Calu3 (cell line): ENCODE measurements around the gene BARX2. TPM values are rescaled to one million over a fixed set of nuclear protein-coding genes. Genes with fewer than 3 reads are reported as not detected.

ENCODE experiments used
- BruUV-seq: library from RNA; stranded (reverse); fragments of 400-500 nt; replicated peaks from 2 replicates; lab custom pipeline; 2021; lab: Mats Ljungman, UMichigan
- CTCF ChIA-PET: fragments of 300-600 bp; sonication (Branson Sonifier 250); formaldehyde crosslinking; loops from one replicate; lab custom pipeline; 2022; ENCODE audit warnings: antibody characterized with exemption; lab: Charles Lee
- DNase-seq: peaks from one replicate; pipeline ENCODE4 v3.0.0; 2022
- H3K27ac Mint-ChIP-seq: one replicate; pipeline ENCODE4 v1.8.0; 2022; ENCODE audit warnings: mixed read lengths; ENCODE audit not compliant: unreplicated experiment
- H3K27me3 Mint-ChIP-seq: one replicate; pipeline ENCODE4 v1.8.0; 2022; ENCODE audit warnings: mixed read lengths; ENCODE audit not compliant: unreplicated experiment
- H3K36me3 Mint-ChIP-seq: one replicate; pipeline ENCODE4 v1.8.0; 2022; ENCODE audit warnings: mild to moderate bottlenecking, moderate library complexity, mixed read lengths; ENCODE audit not compliant: insufficient read depth, unreplicated experiment
- H3K4me1 Mint-ChIP-seq: one replicate; pipeline ENCODE4 v1.8.0; 2022; ENCODE audit warnings: mild to moderate bottlenecking, low read depth, mixed read lengths; ENCODE audit not compliant: unreplicated experiment
- H3K4me3 Mint-ChIP-seq: one replicate; pipeline ENCODE4 v1.8.0; 2022; ENCODE audit warnings: mild to moderate bottlenecking, low read depth, moderate library complexity, mixed read lengths; ENCODE audit not compliant: unreplicated experiment
- H3K9me3 Mint-ChIP-seq: one replicate; pipeline ENCODE4 v1.8.0; 2022; ENCODE audit warnings: low read depth, mixed read lengths; ENCODE audit not compliant: unreplicated experiment
- CTCF ChIP-seq: fragments of 200-600 bp; IDR thresholded peaks from one replicate; pipeline ENCODE4 v1.8.0; 2022; ENCODE audit warnings: antibody characterized with exemption; ENCODE audit not compliant: unreplicated experiment
- intact Hi-C: fragments of 100-400 bp; cut with micrococcal nuclease; formaldehyde crosslinking; loops from one replicate; pipeline ENCODE4 v1.10.0; 2022; ENCODE audit not compliant: unreplicated experiment
- total RNA-seq: library from RNA; stranded (reverse); gene quantifications from 2 replicates; pipeline ENCODE4 v1.2.3, GENCODE V29; 2022

The BARX2 gene
- total RNA-seq, 1 experiment from 2014 or later = 41.6 TPM

GRCh38 chr11:129440028-129440713, 64.5 kb downstream of the BARX2 start:
- peak; percentile 69 for DNase-seq
- no TSS peak for BruUV-seq
- CTCF ChIA-PET = interaction anchor here (0.6 to 1.7 kb wide), 3 partner anchors 61 to 247 kb away, joined by 3 to 6 read pairs (median 4); no protein-coding TSS in a partner anchor
- no peaks in the 10 kb centered on the region for H3K9me3 Mint-ChIP-seq
- TF ChIP-seq CTCF = no peak
- peaks cover 59% of the 10 kb centered on the region for H3K36me3 Mint-ChIP-seq
- peaks cover 46% of the 10 kb centered on the region for H3K4me1 Mint-ChIP-seq
- H3K27ac Mint-ChIP-seq = peak overlapping the region; percentile 96
- no peaks in the 10 kb centered on the region for H3K27me3 Mint-ChIP-seq
- peak overlapping the region; percentile 34 for H3K4me3 Mint-ChIP-seq
- intact Hi-C loops = no loop called here

- TF ChIP-seq CTCF = no peak
- intact Hi-C loops = no loop called here
- CTCF ChIA-PET = no interaction called here
- no TSS peak for BruUV-seq
- H3K9me3 Mint-ChIP-seq = no peaks in the 10 kb centered on the region
- H3K27me3 Mint-ChIP-seq = no peaks in the 10 kb centered on the region
- peaks cover 32% of the 10 kb centered on the region for H3K4me1 Mint-ChIP-seq
- H3K27ac Mint-ChIP-seq = peak overlapping the region; percentile 36
- no peak overlapping the region for H3K4me3 Mint-ChIP-seq
- DNase-seq = no peak
- peaks cover 46% of the 10 kb centered on the region for H3K36me3 Mint-ChIP-seq
Measured at GRCh38 chr11:129442171-129442570, 66.5 kb downstream of the BARX2 start.

GRCh38 chr11:129443276-129443675, 67.6 kb downstream of the BARX2 start:
- Mint-ChIP-seq H3K4me1 (peaks cover 31% of the 10 kb centered on the region), H3K27me3 (no peaks in the 10 kb centered on the region), H3K4me3 (no peak overlapping the region), H3K27ac (no peak overlapping the region), H3K36me3 (peaks cover 38% of the 10 kb centered on the region), H3K9me3 (no peaks in the 10 kb centered on the region)
- no peak for TF ChIP-seq CTCF
- BruUV-seq = no TSS peak
- CTCF ChIA-PET = no interaction called here
- intact Hi-C loops = no loop called here
- no peak for DNase-seq

- TF ChIP-seq CTCF = no peak
- no peak overlapping the region for H3K4me3 Mint-ChIP-seq
- H3K9me3 Mint-ChIP-seq = no peaks in the 10 kb centered on the region
- CTCF ChIA-PET = no interaction called here
- BruUV-seq = no TSS peak
- peaks cover 32% of the 10 kb centered on the region for H3K36me3 Mint-ChIP-seq
- intact Hi-C loops = no loop called here
- peaks cover 21% of the 10 kb centered on the region for H3K4me1 Mint-ChIP-seq
- no peaks in the 10 kb centered on the region for H3K27me3 Mint-ChIP-seq
- no peak overlapping the region for H3K27ac Mint-ChIP-seq
- DNase-seq = no peak
Measured at GRCh38 chr11:129444274-129444673, 68.6 kb downstream of the BARX2 start.
